GM04503 (cell line): ENCODE results near the gene CALR3.

Source experiments
- DNase-seq: peaks from one replicate; pipeline ENCODE4 v3.0.0-alpha.2; 2012; ENCODE audit warnings: low read depth

Gene CALR3

GRCh38 chr19:16429066-16429758, 66.8 kb downstream of the CALR3 start:
- DNase-seq: no peak
